Neural crest cell (in vitro differentiated cells): ENCODE results near the gene PPP1R16B. TPM values are rescaled to one million over a fixed set of nuclear protein-coding genes. Genes with fewer than 3 reads are reported as not detected.

Experiments used
- DNase-seq: peaks from one replicate; pipeline ENCODE4 v3.0.0; 2021; ENCODE audit warnings: low read depth, mixed read lengths, low spot score
- H3K27ac Mint-ChIP-seq: one replicate; pipeline ENCODE4 v1.8.0; 2021; ENCODE audit warnings: mild to moderate bottlenecking, mixed read lengths; ENCODE audit not compliant: unreplicated experiment
- H3K27me3 Mint-ChIP-seq: 2 replicates; pipeline ENCODE4 v1.8.0; 2021; ENCODE audit warnings: low read depth, mild to moderate bottlenecking, mixed read lengths
- H3K36me3 Mint-ChIP-seq: 2 replicates; pipeline ENCODE4 v1.8.0; 2021; ENCODE audit warnings: low read depth, mild to moderate bottlenecking, mixed read lengths
- H3K4me1 Mint-ChIP-seq: 2 replicates; pipeline ENCODE4 v1.8.0; 2021; ENCODE audit warnings: mixed read lengths
- H3K4me3 Mint-ChIP-seq: one replicate; pipeline ENCODE4 v1.8.0; 2021; ENCODE audit warnings: mild to moderate bottlenecking, mixed read lengths
- H3K9me3 Mint-ChIP-seq: 2 replicates; pipeline ENCODE4 v1.8.0; 2021; ENCODE audit warnings: mixed read lengths
- total RNA-seq: library from RNA; stranded (reverse); gene quantifications from 2 replicates; pipeline ENCODE4 v1.2.1, GENCODE V29; 2021
- TF ChIP-seq, protein P1 (sequence below): fragments of 200-600 bp; sonication (generic); conservative IDR thresholded peaks from 2 replicates; pipeline ENCODE4 v1.5.0; 2021; ENCODE audit warnings: antibody characterized with exemption, mild to moderate bottlenecking

PPP1R16B gene
- total RNA-seq, 1 donor from 2014 or later: 0.30 TPM

DNA sequence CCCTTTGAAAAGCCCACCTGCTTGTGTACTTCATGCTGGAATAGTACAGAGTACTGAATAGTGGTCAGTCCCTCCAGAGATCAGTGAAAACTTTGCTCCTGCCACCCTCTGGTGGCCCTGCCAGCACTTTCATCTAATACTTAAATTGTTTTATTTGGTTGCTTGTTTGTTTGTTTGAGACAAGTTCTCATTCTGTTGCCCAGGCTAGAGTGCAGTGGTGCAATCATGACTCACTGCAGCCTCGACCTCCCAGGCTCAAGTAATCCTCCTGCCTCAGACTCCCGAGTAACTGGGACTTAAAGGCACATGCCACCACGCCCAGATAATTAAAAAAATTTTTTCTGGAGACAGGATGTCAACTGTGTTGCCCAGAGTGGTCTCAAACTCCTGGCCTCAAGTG lies 129.8 kb downstream of the PPP1R16B start:
- TF ChIP-seq, protein P1, sequence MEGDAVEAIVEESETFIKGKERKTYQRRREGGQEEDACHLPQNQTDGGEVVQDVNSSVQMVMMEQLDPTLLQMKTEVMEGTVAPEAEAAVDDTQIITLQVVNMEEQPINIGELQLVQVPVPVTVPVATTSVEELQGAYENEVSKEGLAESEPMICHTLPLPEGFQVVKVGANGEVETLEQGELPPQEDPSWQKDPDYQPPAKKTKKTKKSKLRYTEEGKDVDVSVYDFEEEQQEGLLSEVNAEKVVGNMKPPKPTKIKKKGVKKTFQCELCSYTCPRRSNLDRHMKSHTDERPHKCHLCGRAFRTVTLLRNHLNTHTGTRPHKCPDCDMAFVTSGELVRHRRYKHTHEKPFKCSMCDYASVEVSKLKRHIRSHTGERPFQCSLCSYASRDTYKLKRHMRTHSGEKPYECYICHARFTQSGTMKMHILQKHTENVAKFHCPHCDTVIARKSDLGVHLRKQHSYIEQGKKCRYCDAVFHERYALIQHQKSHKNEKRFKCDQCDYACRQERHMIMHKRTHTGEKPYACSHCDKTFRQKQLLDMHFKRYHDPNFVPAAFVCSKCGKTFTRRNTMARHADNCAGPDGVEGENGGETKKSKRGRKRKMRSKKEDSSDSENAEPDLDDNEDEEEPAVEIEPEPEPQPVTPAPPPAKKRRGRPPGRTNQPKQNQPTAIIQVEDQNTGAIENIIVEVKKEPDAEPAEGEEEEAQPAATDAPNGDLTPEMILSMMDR: peak; percentile 26
- Mint-ChIP-seq H3K4me3 (peak overlapping the region; percentile 68), H3K27me3 (no peaks in the 10 kb centered on the region), H3K27ac (no peak overlapping the region), H3K9me3 (no peaks in the 10 kb centered on the region), H3K36me3 (peaks cover 3% of the 10 kb centered on the region), H3K4me1 (peaks cover 29% of the 10 kb centered on the region)
- no peak for DNase-seq

DNA sequence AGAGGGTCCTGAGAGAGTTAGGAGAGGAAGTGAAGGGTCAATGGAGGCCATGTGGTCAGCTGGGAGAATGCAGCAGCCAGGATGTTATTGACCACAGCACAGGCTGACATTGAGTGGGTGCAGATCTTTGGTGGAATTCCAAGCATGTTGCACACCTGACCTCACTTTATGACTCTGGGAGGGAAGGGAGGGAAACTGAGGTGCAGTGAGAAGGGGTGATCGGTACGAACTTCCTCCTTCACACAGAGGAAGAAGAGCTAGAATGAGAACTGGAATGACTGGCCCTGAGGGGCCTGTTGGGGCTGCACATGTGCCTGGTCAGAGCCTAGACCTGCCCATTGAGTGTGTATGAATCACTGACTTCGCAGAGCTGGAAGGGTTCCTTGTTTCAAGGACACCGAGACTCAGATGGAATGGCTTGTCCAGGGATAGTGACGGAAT lies 130.5 kb downstream of the PPP1R16B start:
- Mint-ChIP-seq H3K4me3 (no peak overlapping the region), H3K27ac (no peak overlapping the region)

GRCh38 chr20:38937000-38937399 lies 131.5 kb downstream of the PPP1R16B start:
- Mint-ChIP-seq H3K36me3 (peaks cover 3% of the 10 kb centered on the region), H3K4me1 (peaks cover 22% of the 10 kb centered on the region), H3K27me3 (no peaks in the 10 kb centered on the region), H3K27ac (no peak overlapping the region), H3K4me3 (no peak overlapping the region), H3K9me3 (no peaks in the 10 kb centered on the region)
- no peak for DNase-seq
- TF ChIP-seq, protein P1: no peak

More for the DNA sequence above, 130.5 kb downstream of the PPP1R16B start:
- Mint-ChIP-seq H3K27me3 (no peaks in the 10 kb centered on the region), H3K4me1 (peaks cover 29% of the 10 kb centered on the region), H3K36me3 (peaks cover 3% of the 10 kb centered on the region), H3K9me3 (no peaks in the 10 kb centered on the region)
- no peak for DNase-seq
- TF ChIP-seq, protein P1: no peak

DNA sequence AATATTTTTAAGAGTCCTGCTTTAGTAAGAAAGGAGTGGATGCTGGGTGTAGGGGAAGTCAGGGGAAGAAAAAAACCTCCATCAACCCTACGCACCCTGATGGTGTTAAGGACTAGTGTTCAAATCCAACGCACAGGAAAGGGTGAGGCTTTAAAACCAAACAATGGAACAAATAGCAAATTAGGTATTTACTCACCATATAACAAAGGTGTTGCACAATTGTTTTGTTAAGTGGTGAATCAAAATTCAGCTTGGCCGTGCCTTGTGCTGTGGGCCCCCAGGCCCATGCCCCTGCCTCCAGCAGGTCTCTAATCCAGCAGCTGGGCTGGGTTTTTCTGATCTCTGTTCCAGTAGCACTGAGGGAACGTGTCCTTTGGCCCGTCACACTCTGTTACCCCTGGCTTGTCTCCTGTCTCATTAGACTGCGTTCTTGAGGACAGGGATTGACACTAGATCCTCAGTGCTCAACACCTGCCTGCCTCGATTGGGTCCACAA lies 132.5 kb downstream of the PPP1R16B start:
- no peak overlapping the region for H3K4me3 Mint-ChIP-seq
- H3K27ac Mint-ChIP-seq: no peak overlapping the region
- no peak for DNase-seq
- peaks cover 8% of the 10 kb centered on the region for H3K36me3 Mint-ChIP-seq
- H3K9me3 Mint-ChIP-seq: no peaks in the 10 kb centered on the region
- H3K27me3 Mint-ChIP-seq: no peaks in the 10 kb centered on the region
- peaks cover 15% of the 10 kb centered on the region for H3K4me1 Mint-ChIP-seq
- TF ChIP-seq, protein P1: no peak

DNA sequence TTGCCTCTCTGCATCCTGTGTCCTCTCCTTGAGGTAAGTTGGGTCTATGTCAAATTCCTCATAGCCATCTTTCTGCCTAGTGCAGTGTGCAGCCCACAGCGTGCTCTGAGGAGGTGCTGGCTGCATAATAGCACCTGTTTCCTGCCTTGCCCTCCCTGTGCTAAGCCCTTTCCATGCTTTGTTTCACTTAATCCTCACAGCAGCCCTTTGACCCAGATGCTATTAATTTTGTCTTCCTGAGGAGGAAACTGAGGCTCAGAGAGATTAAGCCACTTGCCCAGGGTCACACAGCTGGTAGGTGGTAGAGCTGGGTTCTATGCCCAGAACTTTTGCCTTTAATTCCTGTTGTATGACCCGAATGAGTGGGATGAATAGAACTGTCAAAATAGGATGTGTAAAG lies 134.2 kb downstream of the PPP1R16B start:
- Mint-ChIP-seq H3K4me3 (no peak overlapping the region), H3K27ac (no peak overlapping the region), H3K36me3 (peaks cover 11% of the 10 kb centered on the region)

More for the DNA sequence above, 134.2 kb downstream of the PPP1R16B start:
- DNase-seq: no peak
- TF ChIP-seq, protein P1: no peak
- Mint-ChIP-seq H3K4me1 (peaks cover 8% of the 10 kb centered on the region), H3K27me3 (no peaks in the 10 kb centered on the region), H3K9me3 (no peaks in the 10 kb centered on the region)
